ENCODE measurements around the gene EBF3.

The EBF3 gene

DNA sequence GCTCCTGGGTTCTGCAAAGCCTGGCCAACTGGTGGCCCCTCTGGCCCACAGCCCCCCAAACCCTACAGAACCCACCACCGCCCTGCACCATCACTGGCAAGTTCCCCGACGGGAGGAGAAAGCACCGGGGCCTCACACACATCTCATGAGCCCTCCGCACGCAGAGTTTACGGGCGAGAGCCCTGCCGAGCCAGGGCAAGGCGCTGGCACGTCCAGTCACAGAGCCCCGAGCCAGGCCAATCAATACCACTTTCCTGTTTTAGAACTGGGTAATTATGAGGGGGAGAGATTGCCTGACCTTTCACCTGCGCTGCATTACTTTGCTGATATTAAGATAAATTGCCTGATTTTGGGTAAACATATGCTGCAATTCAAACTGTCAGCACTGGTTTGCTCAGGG lies 113.3 kb downstream of the EBF3 start:
- H3K27me3 ChIP-seq (ENCODE audit: insufficient read depth, low read length, poor library complexity) = no peaks in the 10 kb centered on the region
- ATAC-seq (ENCODE audit: insufficient read depth, low read depth) = no peak
- no peak overlapping the region for H3K4me3 ChIP-seq (ENCODE audit: low read depth in 1 of 2, low read length in 2 of 2)
- H3K9ac ChIP-seq (ENCODE audit: low read depth, low read length) = no peak overlapping the region
- TF ChIP-seq EZH2 (IDR thresholded peaks at IDR 0.05; ENCODE audit: borderline replicate concordance, low read depth, low read length, severe bottlenecking) = no peak
- H3K4me1 ChIP-seq (ENCODE audit: insufficient read depth, low read length) = no peaks in the 10 kb centered on the region
- H4K20me1 ChIP-seq (ENCODE audit: insufficient read depth, low read length) = no peaks in the 10 kb centered on the region
- H3K9me3 ChIP-seq (ENCODE audit: insufficient read depth, low read length, severe bottlenecking) = no peaks in the 10 kb centered on the region
- H2AFZ ChIP-seq (ENCODE audit: low read depth, low read length) = no peak overlapping the region
- H3K27ac ChIP-seq (ENCODE audit: low read length) = no peak overlapping the region
- H3K79me2 ChIP-seq (ENCODE audit: insufficient read depth, low read length) = no peaks in the 10 kb centered on the region
- no peak for DNase-seq
- H3K4me2 ChIP-seq (ENCODE audit: insufficient read depth, low read length) = no peak overlapping the region
- H3K36me3 ChIP-seq (ENCODE audit: insufficient read depth, low read length) = no peaks in the 10 kb centered on the region

DNA sequence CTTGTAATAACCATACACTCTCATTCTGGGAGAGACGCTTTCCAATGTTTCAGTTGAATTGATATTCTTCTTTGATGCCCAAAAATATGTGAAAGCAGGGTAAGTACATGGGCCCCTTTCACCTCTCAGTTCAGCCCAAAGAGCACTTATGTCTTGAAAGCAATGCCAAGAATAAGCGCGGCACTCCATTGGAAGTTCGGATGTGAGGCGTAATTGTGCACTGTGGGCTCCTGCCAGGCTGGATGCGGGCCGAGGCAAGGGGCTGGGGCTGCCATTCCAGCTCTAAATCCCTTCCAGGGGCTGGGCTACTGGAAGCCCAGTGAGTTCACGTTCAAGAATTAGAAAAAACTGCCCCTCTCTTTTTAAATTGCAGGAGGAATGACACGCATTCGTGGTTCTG lies 113.8 kb downstream of the EBF3 start:
- Histone ChIP-seq H3K27me3 (ENCODE audit: insufficient read depth, low read length, poor library complexity) (no peaks in the 10 kb centered on the region), H3K4me3 (ENCODE audit: low read depth in 1 of 2, low read length in 2 of 2) (no peak overlapping the region)

DNA sequence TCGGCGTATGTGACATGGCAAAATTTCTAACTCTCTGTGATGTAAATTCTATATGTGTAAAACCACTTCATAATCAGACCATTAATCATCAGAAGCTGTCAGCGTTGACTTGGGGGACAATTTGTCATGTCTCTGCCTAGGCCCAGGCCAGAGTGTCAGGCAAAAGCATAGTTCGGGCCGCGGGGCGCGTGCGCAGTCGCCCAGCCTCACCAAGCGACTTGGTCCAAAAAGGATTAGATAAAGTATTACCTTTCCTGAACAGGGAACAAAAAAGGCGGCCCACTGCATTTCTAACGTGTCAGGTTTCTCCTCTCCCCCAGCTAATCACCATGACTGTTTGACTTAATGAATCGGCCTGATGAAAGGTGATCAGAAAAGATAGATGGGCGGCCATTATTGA lies 114.2 kb downstream of the EBF3 start:
- Histone ChIP-seq H3K79me2 (ENCODE audit: insufficient read depth, low read length) (no peaks in the 10 kb centered on the region), H3K36me3 (ENCODE audit: insufficient read depth, low read length) (no peaks in the 10 kb centered on the region), H3K27ac (ENCODE audit: low read length) (no peak overlapping the region), H3K9ac (ENCODE audit: low read depth, low read length) (no peak overlapping the region), H3K4me1 (ENCODE audit: insufficient read depth, low read length) (no peaks in the 10 kb centered on the region), H3K4me2 (ENCODE audit: insufficient read depth, low read length) (no peak overlapping the region), H3K4me3 (ENCODE audit: low read depth in 1 of 2, low read length in 2 of 2) (no peak overlapping the region), H4K20me1 (ENCODE audit: insufficient read depth, low read length) (no peaks in the 10 kb centered on the region), H2AFZ (ENCODE audit: low read depth, low read length) (no peak overlapping the region), H3K9me3 (ENCODE audit: insufficient read depth, low read length, severe bottlenecking) (no peaks in the 10 kb centered on the region), H3K27me3 (ENCODE audit: insufficient read depth, low read length, poor library complexity) (no peaks in the 10 kb centered on the region)
- TF ChIP-seq EZH2 (IDR thresholded peaks at IDR 0.05; ENCODE audit: borderline replicate concordance, low read depth, low read length, severe bottlenecking) (no peak), CTCF (IDR thresholded peaks at IDR 0.05; ENCODE audit: borderline replicate concordance, extremely low read depth, low read length, poor library complexity, severe bottlenecking) (no peak)
- no peak for DNase-seq
- ATAC-seq (ENCODE audit: insufficient read depth, low read depth) = no peak

More for the DNA sequence above, 113.8 kb downstream of the EBF3 start:
- Histone ChIP-seq H3K9ac (ENCODE audit: low read depth, low read length) (no peak overlapping the region), H3K36me3 (ENCODE audit: insufficient read depth, low read length) (no peaks in the 10 kb centered on the region), H3K4me1 (ENCODE audit: insufficient read depth, low read length) (no peaks in the 10 kb centered on the region), H4K20me1 (ENCODE audit: insufficient read depth, low read length) (no peaks in the 10 kb centered on the region), H3K79me2 (ENCODE audit: insufficient read depth, low read length) (no peaks in the 10 kb centered on the region), H2AFZ (ENCODE audit: low read depth, low read length) (no peak overlapping the region), H3K9me3 (ENCODE audit: insufficient read depth, low read length, severe bottlenecking) (no peaks in the 10 kb centered on the region), H3K4me2 (ENCODE audit: insufficient read depth, low read length) (no peak overlapping the region), H3K27ac (ENCODE audit: low read length) (no peak overlapping the region)
- TF ChIP-seq EZH2 (IDR thresholded peaks at IDR 0.05; ENCODE audit: borderline replicate concordance, low read depth, low read length, severe bottlenecking) (no peak), CTCF (IDR thresholded peaks at IDR 0.05; ENCODE audit: borderline replicate concordance, extremely low read depth, low read length, poor library complexity, severe bottlenecking) (no peak)
- ATAC-seq (ENCODE audit: insufficient read depth, low read depth) (no peak), DNase-seq (no peak)

DNA sequence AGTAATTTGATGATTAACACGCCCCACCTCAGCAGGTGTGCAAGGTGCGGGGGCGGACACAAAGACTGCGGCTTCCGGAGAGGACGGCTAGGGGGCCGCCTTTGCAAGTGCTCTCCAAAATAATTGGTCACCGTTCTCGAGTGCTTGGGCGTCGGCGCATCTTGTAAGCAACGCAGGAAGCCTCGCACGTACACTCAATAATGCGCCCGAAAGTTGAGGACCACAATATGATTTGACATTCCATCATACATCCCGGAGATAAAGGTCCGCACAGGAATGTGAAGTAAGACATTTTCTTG lies 114.7 kb downstream of the EBF3 start:
- no peak for DNase-seq
- Histone ChIP-seq H2AFZ (ENCODE audit: low read depth, low read length) (no peak overlapping the region), H3K79me2 (ENCODE audit: insufficient read depth, low read length) (no peaks in the 10 kb centered on the region), H3K4me1 (ENCODE audit: insufficient read depth, low read length) (no peaks in the 10 kb centered on the region), H3K9ac (ENCODE audit: low read depth, low read length) (no peak overlapping the region), H3K27ac (ENCODE audit: low read length) (no peak overlapping the region), H3K4me2 (ENCODE audit: insufficient read depth, low read length) (no peak overlapping the region), H3K4me3 (ENCODE audit: low read depth in 1 of 2, low read length in 2 of 2) (no peak overlapping the region), H4K20me1 (ENCODE audit: insufficient read depth, low read length) (no peaks in the 10 kb centered on the region), H3K36me3 (ENCODE audit: insufficient read depth, low read length) (no peaks in the 10 kb centered on the region), H3K27me3 (ENCODE audit: insufficient read depth, low read length, poor library complexity) (no peaks in the 10 kb centered on the region), H3K9me3 (ENCODE audit: insufficient read depth, low read length, severe bottlenecking) (no peaks in the 10 kb centered on the region)
- no peak for ATAC-seq (ENCODE audit: insufficient read depth, low read depth)
- no peak for TF ChIP-seq EZH2 (IDR thresholded peaks at IDR 0.05; ENCODE audit: borderline replicate concordance, low read depth, low read length, severe bottlenecking)
- TF ChIP-seq CTCF (IDR thresholded peaks at IDR 0.05; ENCODE audit: borderline replicate concordance, extremely low read depth, low read length, poor library complexity, severe bottlenecking) = no peak
